B cell (primary cell): ENCODE data around the gene RHNO1.

ENCODE experiments used
- CTCF ChIP-seq: fragments of 200-600 bp; IDR thresholded peaks from one replicate; pipeline ENCODE4 v1.8.0; 2022; ENCODE audit warnings: antibody characterized with exemption, mild to moderate bottlenecking
- EZH2 ChIP-seq: IDR thresholded peaks from 2 replicates; pipeline ENCODE4 v1.6.1; 2012; ENCODE audit warnings: borderline replicate concordance, low read depth, mild to moderate bottlenecking, moderate library complexity, low read length; ENCODE audit not compliant: insufficient read depth, poor library complexity, severe bottlenecking

- TF ChIP-seq CTCF, result no peak
- TF ChIP-seq EZH2, result no peak
Measured at GRCh38 chr12:2855546-2855945, 21.5 kb upstream of the RHNO1 start.
